ENCODE data around the gene TNS1.

DNA sequence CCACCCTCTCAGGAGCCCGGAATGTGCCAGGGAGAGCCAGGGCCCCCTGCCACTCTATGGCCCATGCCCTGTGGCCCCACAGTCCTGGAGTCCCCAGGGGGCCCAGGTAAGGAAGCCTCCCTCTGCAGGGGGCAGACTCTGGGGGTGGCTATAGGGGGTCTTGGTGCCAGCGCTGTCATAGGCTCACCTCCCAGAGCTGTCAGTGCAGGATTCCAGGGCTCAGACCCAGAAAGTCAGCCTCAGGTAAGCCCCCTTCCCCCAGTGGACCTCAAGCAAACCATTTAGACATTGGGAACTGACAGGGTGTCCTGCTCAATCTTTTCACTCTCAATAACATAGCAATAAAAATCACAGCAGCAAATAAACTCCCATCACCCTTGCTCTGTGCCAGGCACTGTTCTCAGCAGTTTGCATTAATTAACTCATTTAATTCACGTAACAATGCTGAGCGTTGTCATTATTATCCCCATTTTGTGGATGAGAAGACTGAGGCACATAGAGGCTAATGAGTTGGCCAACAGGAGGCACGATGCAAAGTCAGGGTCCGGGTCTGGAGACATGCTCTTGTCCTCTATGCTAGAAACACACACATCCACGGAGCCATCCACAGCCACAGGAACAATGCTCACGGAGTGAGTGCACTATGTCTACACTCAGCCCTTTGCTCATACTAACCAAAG, 79.6 kb downstream of the TNS1 start:
- TF ChIP-seq CTCF (IDR thresholded peaks at IDR 0.05; ENCODE audit: insufficient read depth, low read depth, low read length) (no peak), EZH2 (IDR thresholded peaks at IDR 0.05; ENCODE audit: insufficient read depth, low read length) (no peak)
